Fibroblast of lung (primary cell): ENCODE results near the gene PSMC3IP. TPM values are rescaled to one million over a fixed set of nuclear protein-coding genes. Genes with fewer than 3 reads are reported as not detected.

Experiments used
- DNase-seq, 2 donors: peaks; one replicate each; pipeline versions ENCODE4 v3.0.0 to v3.0.0-alpha.2; 2010; ENCODE audit warnings: low read depth in 2 of 2
- H2AFZ ChIP-seq: 2 replicates; pipeline ENCODE4 v1.5.1; 2012; ENCODE audit warnings: low read length, control low read depth, inconsistent platforms
- H3K27ac ChIP-seq: 2 replicates; pipeline ENCODE4 v1.5.1; 2011; ENCODE audit warnings: low read length, control low read depth; ENCODE audit not compliant: insufficient read depth
- H3K27me3 ChIP-seq: 2 replicates; pipeline ENCODE4 v1.5.1; 2011; ENCODE audit warnings: mild to moderate bottlenecking, low read length; ENCODE audit not compliant: control insufficient read depth, insufficient read depth
- H3K36me3 ChIP-seq: 2 replicates; pipeline ENCODE4 v1.5.1; 2011; ENCODE audit warnings: low read length; ENCODE audit not compliant: control insufficient read depth, insufficient read depth
- H3K4me1 ChIP-seq: 2 replicates; pipeline ENCODE4 v1.5.1; 2011; ENCODE audit warnings: low read length; ENCODE audit not compliant: control insufficient read depth, insufficient read depth; ENCODE audit errors: extremely low read depth
- H3K4me2 ChIP-seq: 2 replicates; pipeline ENCODE4 v1.5.1; 2011; ENCODE audit warnings: low read length, control low read depth; ENCODE audit not compliant: insufficient read depth; ENCODE audit errors: extremely low read depth
- H3K4me3 ChIP-seq, 4 experiments: fragments of 200-600 bp in 1 of 4; sonication (generic) in 1 of 4; replicated peaks in 1 of 4; 2 replicates each; pipeline ENCODE4 v1.5.1; 2011 to 2016; ENCODE audit warnings: low read length in 4 of 4, low read depth in 3 of 4, mild to moderate bottlenecking in 3 of 4, control low read depth in 2 of 4, inconsistent platforms in 1 of 4, mixed read lengths in 1 of 4; ENCODE audit not compliant: insufficient read depth in 1 of 4; ENCODE audit errors: control extremely low read depth in 1 of 4
- H3K79me2 ChIP-seq: 2 replicates; pipeline ENCODE4 v1.5.1; 2012; ENCODE audit warnings: mild to moderate bottlenecking, low read length, inconsistent platforms; ENCODE audit not compliant: control insufficient read depth, insufficient read depth
- H3K9ac ChIP-seq: 2 replicates; pipeline ENCODE4 v1.5.1; 2011; ENCODE audit warnings: mild to moderate bottlenecking, low read length, control low read depth; ENCODE audit not compliant: insufficient read depth
- H3K9me3 ChIP-seq: 2 replicates; pipeline ENCODE4 v1.5.1; 2012; ENCODE audit warnings: low read depth, low read length; ENCODE audit not compliant: control insufficient read depth, insufficient read depth
- H4K20me1 ChIP-seq: 2 replicates; pipeline ENCODE4 v1.5.1; 2011; ENCODE audit warnings: low read length; ENCODE audit not compliant: control insufficient read depth, insufficient read depth; ENCODE audit errors: extremely low read depth
- EZH2 ChIP-seq: IDR thresholded peaks from 2 replicates; pipeline ENCODE4 v1.5.1; 2012; ENCODE audit warnings: low read length, control low read depth, mild to moderate bottlenecking; ENCODE audit errors: missing control alignments
- polyA plus RNA-seq, 2 donors: library from polyadenylated mRNA; depleted of rRNA in 1 of 2; stranded (reverse) in 1 of 2; unstranded in 1 of 2; fragments of >200 nt; gene quantifications; 2 replicates each; pipeline ENCODE4 v1.2.1, GENCODE V29; 2011 to 2012; ENCODE audit warnings: missing spikeins in 1 of 2
- total RNA-seq: library from RNA; depleted of rRNA; stranded (reverse); fragments of >200 nt; gene quantifications from 2 replicates; pipeline ENCODE4 v1.2.1, GENCODE V29; 2014
- TF ChIP-seq, protein P1 (sequence below), 2 donors: IDR thresholded peaks in 1 of 2; conservative IDR thresholded peaks in 1 of 2; 1 replicate in 1 of 2; 2 replicates in 1 of 2; pipeline ENCODE4 v1.5.1; 2011 to 2012; ENCODE audit warnings: low read length in 2 of 2, control low read depth in 1 of 2, inconsistent platforms in 1 of 2, low read depth in 1 of 2, mild to moderate bottlenecking in 1 of 2

The PSMC3IP gene
- total and polyA plus RNA-seq, 2 donors (not counting 1 experiment from before 2014, with no cell fraction given): 4.6 to 8.0 TPM

DNA sequence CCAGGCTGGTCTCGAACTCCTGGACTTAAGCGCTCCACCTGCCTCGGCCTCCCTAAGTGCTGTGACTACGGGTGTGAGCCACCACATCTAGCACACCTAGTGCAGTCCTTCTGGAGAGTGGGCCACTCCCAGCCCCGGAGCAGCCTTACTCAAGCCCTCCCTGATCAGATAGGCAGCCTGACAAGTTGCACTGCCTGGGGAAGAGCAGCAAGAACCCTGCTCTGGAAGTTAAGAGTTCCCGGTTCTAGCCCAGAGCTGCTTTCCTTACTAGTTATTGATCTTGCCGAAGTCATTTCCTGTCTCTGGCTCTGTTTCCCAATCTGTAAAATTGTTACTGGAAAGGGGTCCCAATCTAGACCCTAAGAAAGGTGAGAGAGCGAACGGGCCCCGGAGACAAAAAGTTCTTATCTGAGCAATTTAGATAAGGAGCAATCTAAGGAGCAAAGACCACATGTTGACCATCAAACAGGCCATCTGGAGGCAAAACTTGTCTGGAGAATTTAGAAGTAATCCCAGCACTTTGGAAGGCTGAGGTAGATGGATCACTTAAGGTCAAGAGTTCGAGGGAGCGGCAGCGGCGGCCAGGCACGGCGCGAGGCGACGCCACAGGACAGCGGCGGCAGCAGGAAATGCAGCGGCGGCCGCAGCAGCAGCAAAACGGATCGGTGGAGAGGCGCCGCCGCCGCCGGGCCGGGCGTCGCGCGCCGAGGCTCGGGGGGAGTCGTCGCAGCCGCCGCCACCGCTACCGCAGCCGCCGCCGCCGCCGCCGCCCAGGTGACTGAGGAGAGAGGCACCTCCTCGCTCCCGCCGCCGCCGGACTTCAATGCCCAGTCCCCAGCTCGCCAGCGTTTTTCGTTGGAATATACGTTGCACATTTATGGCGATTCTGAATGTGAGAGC is 45.8 kb downstream of the PSMC3IP start:
- Histone ChIP-seq H2AFZ (peak overlapping the region; percentile 65), H4K20me1 (no peaks in the 10 kb centered on the region), H3K9ac (peak overlapping the region; percentile 37), H3K27me3 (no peaks in the 10 kb centered on the region), H3K4me2 (peak overlapping the region; percentile 51), H3K36me3 (no peaks in the 10 kb centered on the region), H3K27ac (no peak overlapping the region), H3K9me3 (no peaks in the 10 kb centered on the region), H3K4me3 (peak overlapping the region; percentile 22 to 49 (median 37)), H3K79me2 (peaks cover 2% of the 10 kb centered on the region), H3K4me1 (peaks cover 9% of the 10 kb centered on the region)
- TF ChIP-seq, protein P1, sequence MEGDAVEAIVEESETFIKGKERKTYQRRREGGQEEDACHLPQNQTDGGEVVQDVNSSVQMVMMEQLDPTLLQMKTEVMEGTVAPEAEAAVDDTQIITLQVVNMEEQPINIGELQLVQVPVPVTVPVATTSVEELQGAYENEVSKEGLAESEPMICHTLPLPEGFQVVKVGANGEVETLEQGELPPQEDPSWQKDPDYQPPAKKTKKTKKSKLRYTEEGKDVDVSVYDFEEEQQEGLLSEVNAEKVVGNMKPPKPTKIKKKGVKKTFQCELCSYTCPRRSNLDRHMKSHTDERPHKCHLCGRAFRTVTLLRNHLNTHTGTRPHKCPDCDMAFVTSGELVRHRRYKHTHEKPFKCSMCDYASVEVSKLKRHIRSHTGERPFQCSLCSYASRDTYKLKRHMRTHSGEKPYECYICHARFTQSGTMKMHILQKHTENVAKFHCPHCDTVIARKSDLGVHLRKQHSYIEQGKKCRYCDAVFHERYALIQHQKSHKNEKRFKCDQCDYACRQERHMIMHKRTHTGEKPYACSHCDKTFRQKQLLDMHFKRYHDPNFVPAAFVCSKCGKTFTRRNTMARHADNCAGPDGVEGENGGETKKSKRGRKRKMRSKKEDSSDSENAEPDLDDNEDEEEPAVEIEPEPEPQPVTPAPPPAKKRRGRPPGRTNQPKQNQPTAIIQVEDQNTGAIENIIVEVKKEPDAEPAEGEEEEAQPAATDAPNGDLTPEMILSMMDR (conservative IDR thresholded peaks at IDR 0.05 in 1 of 2, IDR thresholded peaks at IDR 0.05 in 1 of 2; ENCODE audit: low read depth in 1 of 2, low read length in 2 of 2): peak; percentile 31 to 33
- no peak for TF ChIP-seq EZH2
- peak; percentile 45 to 48 for DNase-seq

DNA sequence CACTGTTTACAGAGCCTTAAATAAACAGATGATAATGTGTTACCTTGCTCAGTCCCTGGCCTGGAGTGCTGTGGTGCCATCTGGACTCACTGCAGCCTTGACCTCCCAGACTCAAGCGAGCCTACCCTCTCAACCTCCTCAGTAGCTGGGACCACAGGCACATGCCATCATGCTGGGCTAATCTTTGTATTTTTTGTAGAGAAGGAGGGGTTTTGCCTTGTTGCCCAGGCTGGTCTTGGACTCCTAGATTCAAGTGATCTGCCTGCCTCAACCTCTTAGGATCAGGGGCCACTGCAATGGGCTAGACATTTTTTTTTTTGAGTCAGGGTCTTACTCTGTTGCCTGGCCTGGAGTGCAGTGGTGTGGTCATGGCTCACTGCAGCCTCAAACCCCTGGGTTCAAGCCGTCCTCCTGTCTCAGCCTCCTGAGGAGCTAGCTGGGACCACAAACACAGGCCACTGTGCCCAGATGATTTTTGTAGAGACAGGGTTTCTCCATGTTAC is 46.5 kb downstream of the PSMC3IP start:
- Histone ChIP-seq H3K9me3 (no peaks in the 10 kb centered on the region), H3K27ac (no peak overlapping the region), H3K4me2 (no peak overlapping the region), H3K4me1 (peaks cover 9% of the 10 kb centered on the region), H3K4me3 (no peak overlapping the region), H3K9ac (no peak overlapping the region), H4K20me1 (no peaks in the 10 kb centered on the region), H3K27me3 (no peaks in the 10 kb centered on the region), H3K79me2 (no peaks in the 10 kb centered on the region), H2AFZ (no peak overlapping the region), H3K36me3 (no peaks in the 10 kb centered on the region)
- no peak for DNase-seq
- TF ChIP-seq EZH2: no peak
- TF ChIP-seq, protein P1 (conservative IDR thresholded peaks at IDR 0.05 in 1 of 2, IDR thresholded peaks at IDR 0.05 in 1 of 2; ENCODE audit: low read depth in 1 of 2, low read length in 2 of 2): no peak

DNA sequence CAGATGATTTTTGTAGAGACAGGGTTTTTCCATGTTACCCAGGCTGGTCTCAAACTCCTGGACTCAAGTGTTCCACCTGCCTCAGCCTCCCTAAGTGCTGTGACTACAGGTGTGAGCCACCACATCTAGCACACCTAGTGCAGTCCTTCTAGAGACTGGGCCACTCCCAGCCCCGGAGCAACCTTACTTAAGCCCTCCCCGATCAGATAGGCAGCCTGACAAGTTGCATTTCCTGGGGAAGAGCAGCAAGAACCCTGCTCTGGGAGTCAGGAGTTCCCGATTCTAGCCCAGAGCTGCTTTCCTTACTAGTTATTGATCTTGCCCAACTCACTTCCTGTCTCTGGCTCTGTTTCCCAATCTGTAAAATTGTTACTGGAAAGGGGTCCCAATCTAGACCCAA is 48.5 kb downstream of the PSMC3IP start:
- no peak for DNase-seq
- no peak for TF ChIP-seq EZH2
- TF ChIP-seq, protein P1 (conservative IDR thresholded peaks at IDR 0.05 in 1 of 2, IDR thresholded peaks at IDR 0.05 in 1 of 2; ENCODE audit: low read depth in 1 of 2, low read length in 2 of 2): no peak
- Histone ChIP-seq H3K27ac (no peak overlapping the region), H3K9me3 (no peaks in the 10 kb centered on the region), H3K9ac (no peak overlapping the region), H3K4me3 (no peak overlapping the region), H3K36me3 (no peaks in the 10 kb centered on the region), H3K27me3 (no peaks in the 10 kb centered on the region), H3K4me2 (no peak overlapping the region), H4K20me1 (no peaks in the 10 kb centered on the region), H3K4me1 (peaks cover 9% of the 10 kb centered on the region), H2AFZ (no peak overlapping the region), H3K79me2 (no peaks in the 10 kb centered on the region)
